ENCODE measurements around the gene KRTAP22-1. TPM values are rescaled to one million over a fixed set of nuclear protein-coding genes. Genes with fewer than 3 reads are reported as not detected.

Gene KRTAP22-1
- total RNA-seq, 1 donor from 2014 or later: not detected

Small RNA genes lying within 50 kb of the gene (small RNA-seq; reads per million reads assigned to genes)
- not detected for gene KRTAP20-1
- gene KRTAP20-3: not detected
- not detected for gene KRTAP20-4
- gene KRTAP22-1: not detected
- gene KRTAP22-2: not detected

Other genes starting within 250 kb of the KRTAP22-1 start
- gene KRTAP13-2, start 228.8 kb upstream of the KRTAP22-1 start, total RNA-seq: not detected
- gene KRTAP13-1, start 205.1 kb upstream of the KRTAP22-1 start, total RNA-seq: not detected
- gene KRTAP13-3, start 175.2 kb upstream of the KRTAP22-1 start, total RNA-seq: not detected
- gene KRTAP13-4, start 170.9 kb upstream of the KRTAP22-1 start, total RNA-seq: not detected
- gene KRTAP15-1, start 160.8 kb upstream of the KRTAP22-1 start, total RNA-seq: not detected
- gene KRTAP19-1, start 120.7 kb upstream of the KRTAP22-1 start, total RNA-seq: not detected
- gene KRTAP19-2, start 113.7 kb upstream of the KRTAP22-1 start, total RNA-seq: not detected
- gene KRTAP19-3, start 109.1 kb upstream of the KRTAP22-1 start, total RNA-seq: not detected
- gene KRTAP19-4, start 103.9 kb upstream of the KRTAP22-1 start, total RNA-seq: not detected
- not detected for gene KRTAP19-5, start 98.9 kb upstream of the KRTAP22-1 start, total RNA-seq
- gene KRTAP19-6, start 59.2 kb upstream of the KRTAP22-1 start, total RNA-seq: not detected
- gene KRTAP19-7, start 39.8 kb upstream of the KRTAP22-1 start, total RNA-seq: not detected
- not detected for gene KRTAP22-2, start 10.7 kb upstream of the KRTAP22-1 start, total RNA-seq
- not detected for gene KRTAP6-3, start 8.6 kb upstream of the KRTAP22-1 start, total RNA-seq
- not detected for gene KRTAP6-2, start 2.2 kb upstream of the KRTAP22-1 start, total RNA-seq
- not detected for gene KRTAP6-1, start 12.8 kb downstream of the KRTAP22-1 start, total RNA-seq
- not detected for gene KRTAP20-1, start 15.3 kb downstream of the KRTAP22-1 start, total RNA-seq
- not detected for gene KRTAP20-4, start 19.5 kb downstream of the KRTAP22-1 start, total RNA-seq
- gene KRTAP20-2, start 34.1 kb downstream of the KRTAP22-1 start, total RNA-seq: not detected
- gene KRTAP20-3, start 41.8 kb downstream of the KRTAP22-1 start, total RNA-seq: not detected
- gene KRTAP21-3, start 117.7 kb downstream of the KRTAP22-1 start, total RNA-seq: not detected
- gene KRTAP21-2, start 146.2 kb downstream of the KRTAP22-1 start, total RNA-seq: not detected
- gene KRTAP21-1, start 154.3 kb downstream of the KRTAP22-1 start, total RNA-seq: not detected
- not detected for gene KRTAP8-1, start 212.2 kb downstream of the KRTAP22-1 start, total RNA-seq
- not detected for gene KRTAP7-1, start 228.7 kb downstream of the KRTAP22-1 start, total RNA-seq

Measured in skeletal muscle tissue (tissue), 2 donors.